Osteocyte (in vitro differentiated cells): ENCODE results near the gene PPP3CA. TPM values are rescaled to one million over a fixed set of nuclear protein-coding genes. Genes with fewer than 3 reads are reported as not detected.

Experiments used
- DNase-seq: peaks from one replicate; pipeline ENCODE4 v3.0.0; 2021; ENCODE audit warnings: mixed read lengths; ENCODE audit not compliant: unreplicated experiment; ENCODE audit errors: extremely low spot score
- H3K27ac Mint-ChIP-seq: one replicate; pipeline ENCODE4 v1.8.0; 2021; ENCODE audit warnings: mild to moderate bottlenecking, mixed read lengths; ENCODE audit not compliant: unreplicated experiment
- H3K27me3 Mint-ChIP-seq: one replicate; pipeline ENCODE4 v1.8.0; 2021; ENCODE audit warnings: mixed read lengths; ENCODE audit not compliant: unreplicated experiment
- H3K36me3 Mint-ChIP-seq: one replicate; pipeline ENCODE4 v1.8.0; 2021; ENCODE audit warnings: mixed read lengths; ENCODE audit not compliant: unreplicated experiment
- H3K4me1 Mint-ChIP-seq: one replicate; pipeline ENCODE4 v1.8.0; 2021; ENCODE audit warnings: mixed read lengths; ENCODE audit not compliant: unreplicated experiment
- H3K4me3 Mint-ChIP-seq: one replicate; pipeline ENCODE4 v1.8.0; 2021; ENCODE audit warnings: mild to moderate bottlenecking, moderate library complexity, mixed read lengths; ENCODE audit not compliant: unreplicated experiment
- H3K9me3 Mint-ChIP-seq: one replicate; pipeline ENCODE4 v1.8.0; 2021; ENCODE audit warnings: mixed read lengths; ENCODE audit not compliant: unreplicated experiment
- total RNA-seq: library from RNA; stranded (reverse); gene quantifications from 2 replicates; pipeline ENCODE4 v1.2.1, GENCODE V29; 2021
- TF ChIP-seq, protein P1 (sequence below): fragments of 200-600 bp; sonication (generic); IDR thresholded peaks from 2 replicates; pipeline ENCODE4 v1.5.0; 2021; ENCODE audit warnings: antibody characterized with exemption, mild to moderate bottlenecking, moderate library complexity

Gene PPP3CA
- total RNA-seq, 1 donor from 2014 or later: 40.5 TPM

DNA sequence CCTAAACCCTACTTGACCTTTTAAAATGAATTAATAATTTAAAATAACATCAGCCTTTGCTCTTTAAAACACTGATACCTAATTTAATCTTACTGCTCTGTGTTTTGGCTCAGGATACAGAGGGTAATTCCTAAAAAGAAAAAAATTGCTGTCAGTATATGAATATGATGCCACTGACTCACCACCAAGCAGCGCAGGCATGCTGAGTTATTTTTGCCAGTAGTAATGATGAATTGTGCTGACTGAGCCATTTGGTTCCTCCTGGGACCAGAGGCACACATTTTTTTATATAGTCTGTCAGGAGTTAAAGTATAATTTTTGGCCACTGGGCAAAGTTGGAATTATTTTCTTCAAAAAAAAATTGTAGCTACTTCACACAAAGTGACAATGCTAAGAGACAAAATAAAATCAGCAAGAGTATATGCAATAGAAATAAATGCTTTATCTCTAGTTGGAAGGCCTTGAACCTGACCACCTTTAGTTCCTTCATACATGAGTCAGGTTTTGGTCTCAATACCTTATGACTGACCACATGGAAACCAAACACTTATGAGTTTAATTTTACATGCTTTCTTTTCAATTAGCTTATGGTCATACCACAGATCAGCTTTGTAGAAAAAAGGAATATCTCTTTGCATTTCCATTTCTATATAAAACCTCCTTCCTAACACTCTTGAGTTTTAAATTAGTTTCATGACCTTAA, 115.1 kb downstream of the PPP3CA start:
- DNase-seq: peak; percentile 84
- H3K36me3 Mint-ChIP-seq: no peaks in the 10 kb centered on the region
- peak overlapping the region; percentile 72 for H3K27ac Mint-ChIP-seq
- H3K4me3 Mint-ChIP-seq: peak overlapping the region; percentile 7
- H3K27me3 Mint-ChIP-seq: no peaks in the 10 kb centered on the region
- H3K9me3 Mint-ChIP-seq: peaks cover 4% of the 10 kb centered on the region
- peaks cover 51% of the 10 kb centered on the region for H3K4me1 Mint-ChIP-seq
- TF ChIP-seq, protein P1, sequence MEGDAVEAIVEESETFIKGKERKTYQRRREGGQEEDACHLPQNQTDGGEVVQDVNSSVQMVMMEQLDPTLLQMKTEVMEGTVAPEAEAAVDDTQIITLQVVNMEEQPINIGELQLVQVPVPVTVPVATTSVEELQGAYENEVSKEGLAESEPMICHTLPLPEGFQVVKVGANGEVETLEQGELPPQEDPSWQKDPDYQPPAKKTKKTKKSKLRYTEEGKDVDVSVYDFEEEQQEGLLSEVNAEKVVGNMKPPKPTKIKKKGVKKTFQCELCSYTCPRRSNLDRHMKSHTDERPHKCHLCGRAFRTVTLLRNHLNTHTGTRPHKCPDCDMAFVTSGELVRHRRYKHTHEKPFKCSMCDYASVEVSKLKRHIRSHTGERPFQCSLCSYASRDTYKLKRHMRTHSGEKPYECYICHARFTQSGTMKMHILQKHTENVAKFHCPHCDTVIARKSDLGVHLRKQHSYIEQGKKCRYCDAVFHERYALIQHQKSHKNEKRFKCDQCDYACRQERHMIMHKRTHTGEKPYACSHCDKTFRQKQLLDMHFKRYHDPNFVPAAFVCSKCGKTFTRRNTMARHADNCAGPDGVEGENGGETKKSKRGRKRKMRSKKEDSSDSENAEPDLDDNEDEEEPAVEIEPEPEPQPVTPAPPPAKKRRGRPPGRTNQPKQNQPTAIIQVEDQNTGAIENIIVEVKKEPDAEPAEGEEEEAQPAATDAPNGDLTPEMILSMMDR: no peak

DNA sequence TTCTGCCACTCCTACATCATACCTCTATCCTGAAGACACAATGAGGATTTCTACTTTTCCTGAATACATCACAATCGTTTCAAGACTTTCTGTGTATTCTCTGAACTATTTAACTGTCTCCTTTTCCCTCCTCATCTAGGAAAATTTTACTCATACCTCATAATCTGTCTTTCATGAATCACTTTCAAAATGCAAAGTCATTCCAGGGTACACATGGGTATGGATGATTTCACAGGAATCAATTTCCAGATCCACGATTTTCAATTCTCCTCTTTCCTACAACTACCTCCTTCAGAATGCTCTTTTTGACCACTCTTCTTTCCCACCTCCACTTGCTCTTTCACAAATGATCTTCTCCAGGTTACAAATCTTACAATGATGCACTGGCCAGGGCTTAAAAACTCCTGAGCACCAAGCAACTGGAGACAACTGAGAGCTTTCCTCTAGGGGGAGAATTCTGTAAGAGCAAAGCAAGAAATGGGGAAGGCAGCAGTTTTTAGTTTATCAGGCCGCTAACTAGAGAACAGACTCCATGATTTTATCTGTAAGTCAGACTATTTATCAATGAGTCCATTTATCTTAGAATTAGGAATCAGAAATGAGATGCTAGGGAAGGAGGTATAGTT, 116.4 kb downstream of the PPP3CA start:
- H3K4me1 Mint-ChIP-seq: peaks cover 43% of the 10 kb centered on the region
- H3K9me3 Mint-ChIP-seq: peaks cover 4% of the 10 kb centered on the region
- no peak for DNase-seq
- peak overlapping the region; percentile 65 for H3K27ac Mint-ChIP-seq
- no peak overlapping the region for H3K4me3 Mint-ChIP-seq
- H3K27me3 Mint-ChIP-seq: no peaks in the 10 kb centered on the region
- no peaks in the 10 kb centered on the region for H3K36me3 Mint-ChIP-seq
- TF ChIP-seq, protein P1: peak; percentile 19

DNA sequence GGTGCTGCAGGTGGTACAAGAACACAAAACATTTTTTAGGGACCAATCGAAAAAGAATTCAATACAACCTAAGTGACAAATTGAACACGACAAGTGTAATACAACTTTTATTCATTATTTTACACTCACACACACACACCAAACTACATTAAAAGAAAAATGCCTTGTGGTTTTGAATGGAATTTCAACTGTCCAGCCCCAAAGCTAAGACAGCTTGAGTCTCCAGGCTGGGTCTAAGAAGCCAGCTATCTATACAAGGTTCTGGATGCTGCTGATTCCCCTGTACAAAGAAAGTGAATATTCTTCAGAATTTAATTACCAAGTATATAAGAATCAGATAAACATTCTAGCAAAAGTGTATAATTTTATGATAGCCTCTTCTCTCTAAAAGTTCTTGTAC, 118.2 kb downstream of the PPP3CA start:
- DNase-seq: no peak
- Mint-ChIP-seq H3K27ac (peak overlapping the region; percentile 61), H3K9me3 (peaks cover 4% of the 10 kb centered on the region), H3K27me3 (no peaks in the 10 kb centered on the region), H3K4me3 (no peak overlapping the region), H3K36me3 (no peaks in the 10 kb centered on the region), H3K4me1 (peaks cover 47% of the 10 kb centered on the region)
- TF ChIP-seq, protein P1: no peak

DNA sequence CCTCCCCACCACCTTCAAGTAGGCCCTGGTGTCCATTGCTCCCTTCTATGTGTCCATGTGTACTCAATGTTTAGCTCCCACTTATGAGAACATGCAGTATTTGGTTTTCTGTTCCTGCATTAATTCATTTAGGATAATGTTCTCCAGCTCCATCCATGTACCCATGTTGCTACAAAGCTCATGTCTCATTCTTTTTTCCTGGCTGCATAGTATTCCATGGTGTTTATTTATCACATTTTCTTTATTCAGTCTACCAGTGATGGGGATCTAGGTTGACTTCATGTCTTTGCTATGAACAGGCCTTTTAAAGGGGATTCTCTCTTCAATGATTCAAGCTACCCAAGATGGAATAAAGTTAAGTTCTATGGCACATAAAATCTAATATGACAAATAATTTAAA, 119.6 kb downstream of the PPP3CA start:
- Mint-ChIP-seq H3K9me3 (peaks cover 4% of the 10 kb centered on the region), H3K4me3 (no peak overlapping the region), H3K27me3 (no peaks in the 10 kb centered on the region), H3K4me1 (peaks cover 53% of the 10 kb centered on the region), H3K27ac (no peak overlapping the region), H3K36me3 (no peaks in the 10 kb centered on the region)
- TF ChIP-seq, protein P1: no peak
- no peak for DNase-seq
